IMR-90 (cell line): ENCODE results near the gene FGFRL1. TPM values are rescaled to one million over a fixed set of nuclear protein-coding genes. Genes with fewer than 3 reads are reported as not detected.
A peak's percentile ranks its signal among the peaks of the same experiment; 100 is the strongest.

Source experiments
- ATAC-seq: fragments of 200-7000 bp; cut with Tn5 transposase; 2 replicates; pipeline ENCODE4 v1.9.1; 2020; ENCODE audit warnings: low read depth, mild to moderate bottlenecking, moderate library complexity
- BruUV-seq: library from RNA; stranded (reverse); fragments of 400-500 nt; replicated peaks from 2 replicates; lab custom pipeline; 2021; lab: Mats Ljungman, UMichigan
- CTCF ChIA-PET: fragments of 300-600 bp; formaldehyde crosslinking; extraction: SDS; loops from one replicate; lab custom pipeline; 2021; ENCODE audit warnings: antibody characterized with exemption; lab: Yijun Ruan, JAX
- POLR2A ChIA-PET: fragments of 300-600 bp; sonication (Branson Sonifier 250); formaldehyde crosslinking; loops from one replicate; lab custom pipeline; 2022; ENCODE audit warnings: antibody characterized with exemption; ENCODE audit not compliant: unreplicated experiment; lab: Charles Lee
- DNase-seq: peaks from one replicate; pipeline ENCODE4 v3.0.0; 2013
- H2AFZ ChIP-seq: replicated peaks from 2 replicates; pipeline ENCODE3; 2013; ENCODE audit warnings: low read length, mild to moderate bottlenecking; ENCODE audit not compliant: poor library complexity
- H2AK5ac ChIP-seq: 2 replicates; pipeline ENCODE4 v1.6.1; 2013; ENCODE audit warnings: low read depth, low read length, inconsistent platforms
- H2AK9ac ChIP-seq: replicated peaks from 2 replicates; pipeline ENCODE3; 2013; ENCODE audit warnings: mild to moderate bottlenecking, low read depth, low read length, moderate library complexity; ENCODE audit not compliant: poor library complexity
- H2BK120ac ChIP-seq: 2 replicates; pipeline ENCODE4 v1.6.1; 2013; ENCODE audit warnings: low read depth, low read length, inconsistent platforms
- H2BK15ac ChIP-seq: 3 replicates; pipeline ENCODE4 v1.6.1; 2013; ENCODE audit warnings: low read depth, low read length, inconsistent platforms
- H2BK20ac ChIP-seq: 2 replicates; pipeline ENCODE4 v1.6.1; 2013; ENCODE audit warnings: low read depth, mild to moderate bottlenecking, inconsistent platforms, low read length, moderate library complexity
- H2BK5ac ChIP-seq: 2 replicates; pipeline ENCODE4 v1.6.1; 2013; ENCODE audit warnings: mild to moderate bottlenecking, low read depth, low read length, inconsistent platforms; ENCODE audit not compliant: poor library complexity, severe bottlenecking
- H3K14ac ChIP-seq: replicated peaks from 2 replicates; pipeline ENCODE4 v1.6.1; 2013; ENCODE audit warnings: low read depth, low read length, inconsistent platforms
- H3K18ac ChIP-seq: 2 replicates; pipeline ENCODE4 v1.6.1; 2013; ENCODE audit warnings: low read depth, low read length, control low read depth
- H3K23ac ChIP-seq: 2 replicates; pipeline ENCODE4 v1.6.1; 2013; ENCODE audit warnings: low read depth, low read length, inconsistent platforms
- H3K27ac ChIP-seq: 2 replicates; pipeline ENCODE4 v1.5.1; 2013; ENCODE audit warnings: mild to moderate bottlenecking, control low read depth, low read length; ENCODE audit not compliant: insufficient read depth
- H3K27me3 ChIP-seq: 2 replicates; pipeline ENCODE4 v1.6.1; 2013; ENCODE audit warnings: low read length; ENCODE audit not compliant: control insufficient read depth, insufficient read depth
- H3K36me3 ChIP-seq: 2 replicates; pipeline ENCODE4 v1.6.1; 2013; ENCODE audit warnings: low read length, mixed read lengths; ENCODE audit not compliant: control insufficient read depth, insufficient read depth
- H3K4ac ChIP-seq: 2 replicates; pipeline ENCODE4 v1.6.1; 2013; ENCODE audit warnings: low read depth, low read length, inconsistent platforms
- H3K4me1 ChIP-seq: 2 replicates; pipeline ENCODE4 v1.6.1; 2013; ENCODE audit warnings: low read length, mixed read lengths; ENCODE audit not compliant: control insufficient read depth, insufficient read depth
- H3K4me2 ChIP-seq: 2 replicates; pipeline ENCODE4 v1.6.1; 2013; ENCODE audit warnings: low read depth, mild to moderate bottlenecking, control low read depth, low read length, moderate library complexity
- H3K4me3 ChIP-seq: 2 replicates; pipeline ENCODE4 v1.5.1; 2013; ENCODE audit warnings: low read depth, mild to moderate bottlenecking, control low read depth, low read length, moderate library complexity; ENCODE audit not compliant: insufficient read depth
- H3K56ac ChIP-seq: 2 replicates; pipeline ENCODE4 v1.6.1; 2013; ENCODE audit warnings: low read length, inconsistent platforms; ENCODE audit not compliant: insufficient read depth; ENCODE audit errors: extremely low read depth
- H3K79me1 ChIP-seq, 2 experiments: 2 replicates each; pipeline ENCODE4 v1.6.1; 2013; ENCODE audit warnings: low read length in 2 of 2, inconsistent platforms in 1 of 2, low read depth in 1 of 2
- H3K9ac ChIP-seq: 2 replicates; pipeline ENCODE4 v1.6.1; 2013; ENCODE audit warnings: low read depth, low read length, control low read depth
- H3K9me1 ChIP-seq: 2 replicates; pipeline ENCODE4 v1.6.1; 2013; ENCODE audit warnings: low read length, inconsistent platforms; ENCODE audit not compliant: insufficient read depth
- H3K9me3 ChIP-seq: 2 replicates; pipeline ENCODE4 v1.6.1; 2013; ENCODE audit warnings: low read length; ENCODE audit not compliant: control insufficient read depth, insufficient read depth
- H4K20me1 ChIP-seq: 2 replicates; pipeline ENCODE4 v1.6.1; 2013; ENCODE audit warnings: low read length, inconsistent platforms; ENCODE audit not compliant: insufficient read depth
- H4K5ac ChIP-seq: 2 replicates; pipeline ENCODE4 v1.6.1; 2013; ENCODE audit warnings: mild to moderate bottlenecking, low read depth, low read length, control low read depth
- H4K8ac ChIP-seq, 2 experiments: 2 replicates each; pipeline ENCODE4 v1.6.1; 2013; ENCODE audit warnings: low read depth in 2 of 2, low read length in 2 of 2, control low read depth in 1 of 2, inconsistent platforms in 1 of 2
- H4K91ac ChIP-seq: 2 replicates; pipeline ENCODE4 v1.6.1; 2013; ENCODE audit warnings: low read depth, low read length, inconsistent platforms; ENCODE audit not compliant: insufficient read depth
- BHLHE40 ChIP-seq: fragments of 150-350 bp; IDR thresholded peaks from 2 replicates; pipeline ENCODE4 v1.6.1; 2016; ENCODE audit warnings: mild to moderate bottlenecking, low read depth, low read length
- CEBPB ChIP-seq: IDR thresholded peaks from 2 replicates; pipeline ENCODE4 v1.6.1; 2012; ENCODE audit warnings: low read depth, low read length, improper control_type of control experiment
- CHD1 ChIP-seq: IDR thresholded peaks from 2 replicates; pipeline ENCODE4 v1.6.1; 2012; ENCODE audit warnings: low read depth, low read length, improper control_type of control experiment
- FOS ChIP-seq: fragments of 150-350 bp; IDR thresholded peaks from 2 replicates; pipeline ENCODE4 v1.6.1; 2016; ENCODE audit warnings: low read depth, low read length
- MAZ ChIP-seq: IDR thresholded peaks from 2 replicates; pipeline ENCODE4 v1.6.1; 2012; ENCODE audit warnings: low read depth, mild to moderate bottlenecking, low read length, improper control_type of control experiment, moderate library complexity, borderline replicate concordance
- MXI1 ChIP-seq: IDR thresholded peaks from 2 replicates; pipeline ENCODE4 v1.6.1; 2012; ENCODE audit warnings: low read depth, mild to moderate bottlenecking, low read length, moderate library complexity, borderline replicate concordance
- NFE2L2 ChIP-seq: fragments of 150-350 bp; IDR thresholded peaks from 2 replicates; pipeline ENCODE4 v1.6.1; 2016; ENCODE audit warnings: low read depth, mild to moderate bottlenecking, low read length
- RAD21 ChIP-seq: IDR thresholded peaks from 2 replicates; pipeline ENCODE4 v1.6.1; 2012; ENCODE audit warnings: low read length, improper control_type of control experiment
- RCOR1 ChIP-seq: IDR thresholded peaks from 2 replicates; pipeline ENCODE4 v1.6.1; 2012; ENCODE audit warnings: mild to moderate bottlenecking, low read length, improper control_type of control experiment; ENCODE audit not compliant: insufficient replicate concordance
- RFX5 ChIP-seq: IDR thresholded peaks from 2 replicates; pipeline ENCODE4 v1.8.0; 2012; ENCODE audit warnings: low read depth, mild to moderate bottlenecking, low read length, moderate library complexity
- SMC3 ChIP-seq: fragments of 150-350 bp; IDR thresholded peaks from 2 replicates; pipeline ENCODE4 v1.6.1; 2016; ENCODE audit warnings: low read depth, mild to moderate bottlenecking, antibody characterized with exemption, low read length, moderate library complexity
- USF2 ChIP-seq: fragments of 150-350 bp; IDR thresholded peaks from 2 replicates; pipeline ENCODE4 v1.6.1; 2017; ENCODE audit warnings: mild to moderate bottlenecking, antibody characterized with exemption, low read length, low read depth
- WGBS, 2 experiments: methylation state at CpG; one replicate each; pipeline versions ENCODE4 v1.1.5 to v1.1.7; 2013; ENCODE audit warnings: missing lambda C conversion rate in 2 of 2; ENCODE audit not compliant: insufficient read length in 1 of 2; ENCODE audit errors: extremely low coverage in 2 of 2; 5-methylcytosine and 5-hydroxymethylcytosine counted together
- dilution Hi-C: fragments of 300-500 bp; cut with HindIII; formaldehyde crosslinking; loops from one replicate; pipeline ENCODE4 v1.14.3; 2018; ENCODE audit warnings: low sequenced_read_pairs; ENCODE audit not compliant: unreplicated experiment
- in situ Hi-C: fragments of 300-500 bp; cut with MboI; formaldehyde crosslinking; loops from 3 replicates; pipeline ENCODE4 v1.14.3; 2019; ENCODE audit warnings: low sequenced_read_pairs, inconsistent platforms, mixed read lengths
- intact Hi-C: fragments of 100-400 bp; cut with micrococcal nuclease; formaldehyde crosslinking; loops from 2 replicates; pipeline ENCODE4 v1.10.0; 2022
- polyA plus RNA-seq, 3 experiments: library from polyadenylated mRNA; depleted of rRNA; stranded (reverse); fragments of >200 nt; gene quantifications; 2 replicates each; pipeline ENCODE4 v1.2.3, GENCODE V29; 2012; ENCODE audit warnings: low replicate concordance in 1 of 3
- total RNA-seq: library from RNA; depleted of rRNA; stranded (reverse); fragments of >200 nt; gene quantifications from 2 replicates; pipeline ENCODE4 v1.2.3, GENCODE V29; 2012
- TF ChIP-seq, protein P1 (sequence below): fragments of 150-350 bp; IDR thresholded peaks from 2 replicates; pipeline ENCODE4 v1.6.1; 2016; ENCODE audit warnings: low read depth, mild to moderate bottlenecking, low read length, moderate library complexity, borderline replicate concordance

The FGFRL1 gene
- total and polyA plus RNA-seq, 2 of the 4 experiments (the other 2 are of a cell fraction): 49.3 to 78.8 TPM

DNA sequence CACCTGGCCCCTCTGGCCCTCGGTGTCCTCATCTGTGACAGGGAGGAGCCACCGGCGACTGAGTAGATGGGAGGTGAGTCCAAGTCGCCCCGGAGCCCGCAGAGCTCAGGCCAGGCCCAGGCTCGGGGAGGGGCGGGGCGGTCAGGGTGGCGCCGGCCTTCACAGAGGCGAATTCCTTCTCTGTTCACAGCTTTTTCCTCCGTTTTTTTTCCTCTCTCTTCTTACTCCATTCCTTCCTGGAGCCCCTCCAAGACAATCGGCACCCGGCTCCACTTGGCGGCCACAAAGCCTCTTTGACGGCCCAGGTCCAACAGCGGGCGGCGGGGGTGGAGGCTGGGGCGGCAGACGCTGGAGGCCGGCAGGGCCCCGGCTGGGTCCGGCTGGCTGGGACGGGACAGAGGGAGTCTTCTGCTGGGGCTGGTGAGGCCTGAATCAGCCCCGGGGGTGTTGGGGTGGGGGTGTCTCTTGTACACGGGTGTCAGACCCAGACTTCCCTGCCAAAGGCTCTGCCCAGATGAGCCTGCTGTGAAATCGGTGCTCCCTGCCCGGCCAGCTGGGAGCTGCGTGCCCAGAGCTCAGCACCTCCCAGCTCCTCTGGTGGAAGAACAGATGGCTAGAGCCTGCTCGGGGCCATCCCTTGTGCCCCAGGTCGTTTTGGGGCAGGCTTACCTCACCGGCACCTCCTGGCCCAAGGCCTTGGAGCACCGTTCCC is 22.6 kb downstream of the FGFRL1 start:
- H3K23ac ChIP-seq: peak overlapping the region; percentile 45; the same call in 1 of the 2 replicates
- H3K9ac ChIP-seq: peak overlapping the region; percentile 43; the same call in 1 of the 2 replicates
- ChIA-PET CTCF (interaction anchor here (1.2 kb wide), 1 partner anchor 14 kb away, joined by 3 read pairs; no protein-coding TSS in a partner anchor), POLR2A (no interaction called here)
- in situ Hi-C loops (no loop called here), intact Hi-C loops (no loop called here), dilution Hi-C loops (no loop called here)
- H3K9me1 ChIP-seq: peaks cover 4% of the 10 kb centered on the region; the same call in 1 of the 2 replicates
- H3K4me2 ChIP-seq: no peak overlapping the region; the same call in 1 of the 2 replicates
- peak overlapping the region; percentile 88 for H2AFZ ChIP-seq
- H3K36me3 ChIP-seq: no peaks in the 10 kb centered on the region
- H3K27me3 ChIP-seq: no peaks in the 10 kb centered on the region
- DNase-seq: peak; percentile 18
- peaks cover 10% of the 10 kb centered on the region for H3K4me1 ChIP-seq
- peak overlapping the region; percentile 59 to 70; a peak in 2 of 4 replicates for H4K8ac ChIP-seq
- no TSS peak for BruUV-seq
- no peak overlapping the region for H3K4me3 ChIP-seq
- no peaks in the 10 kb centered on the region for H3K79me1 ChIP-seq
- no peaks in the 10 kb centered on the region for H3K9me3 ChIP-seq
- H4K91ac ChIP-seq: peak overlapping the region; percentile 81
- peak overlapping the region; percentile 58; the same call in 1 of the 2 replicates for H3K14ac ChIP-seq
- peak overlapping the region; percentile 72 for H3K4ac ChIP-seq
- WGBS, 2 experiments: 29% methylated on average over 12 of the region's 35 CpGs; no CpG with 5 or more reads in 1 of the 2 experiments
- H2AK5ac ChIP-seq: peak overlapping the region; percentile 85
- peak overlapping the region; percentile 10 for H2BK5ac ChIP-seq
- no peak overlapping the region for H3K56ac ChIP-seq
- H2BK15ac ChIP-seq: peak overlapping the region; percentile 81; the same call in 2 of the 3 replicates
- no peak overlapping the region; the same call in 1 of the 2 replicates for H3K18ac ChIP-seq
- peak overlapping the region; percentile 76 for H2BK120ac ChIP-seq
- TF ChIP-seq FOS (no peak), CHD1 (no peak), MXI1 (no peak), MAZ (no peak), NFE2L2 (no peak), RAD21 (no peak), SMC3 (no peak), BHLHE40 (no peak), RCOR1 (no peak), CEBPB (no peak), USF2 (no peak), RFX5 (no peak)
- TF ChIP-seq, protein P1, sequence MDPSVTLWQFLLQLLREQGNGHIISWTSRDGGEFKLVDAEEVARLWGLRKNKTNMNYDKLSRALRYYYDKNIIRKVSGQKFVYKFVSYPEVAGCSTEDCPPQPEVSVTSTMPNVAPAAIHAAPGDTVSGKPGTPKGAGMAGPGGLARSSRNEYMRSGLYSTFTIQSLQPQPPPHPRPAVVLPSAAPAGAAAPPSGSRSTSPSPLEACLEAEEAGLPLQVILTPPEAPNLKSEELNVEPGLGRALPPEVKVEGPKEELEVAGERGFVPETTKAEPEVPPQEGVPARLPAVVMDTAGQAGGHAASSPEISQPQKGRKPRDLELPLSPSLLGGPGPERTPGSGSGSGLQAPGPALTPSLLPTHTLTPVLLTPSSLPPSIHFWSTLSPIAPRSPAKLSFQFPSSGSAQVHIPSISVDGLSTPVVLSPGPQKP: no peak
- peak overlapping the region; percentile 60 for H4K5ac ChIP-seq
- H2AK9ac ChIP-seq: peak overlapping the region; percentile 91
- peak overlapping the region; percentile 56 for H3K27ac ChIP-seq
- ATAC-seq: peak; percentile 79
- H2BK20ac ChIP-seq: peak overlapping the region; percentile 40; the same call in 1 of the 2 replicates
- no peaks in the 10 kb centered on the region for H4K20me1 ChIP-seq
